SK-N-SH (cell line): ENCODE results near the gene STXBP6. TPM values are rescaled to one million over a fixed set of nuclear protein-coding genes. Genes with fewer than 3 reads are reported as not detected.

Experiments
- CTCF ChIA-PET: fragments of 300-600, 350-600 bp; formaldehyde crosslinking; extraction: SDS; loops from one replicate; lab custom pipeline; 2021; lab: Yijun Ruan, JAX
- POLR2A ChIA-PET: fragments of 350-600 bp; sonication (Branson Sonifier 250); formaldehyde crosslinking; extraction: SDS; loops from one replicate; lab custom pipeline; 2020; ENCODE audit warnings: antibody characterized with exemption, inconsistent platforms; lab: Yijun Ruan, JAX
- DNase-seq: peaks from one replicate; pipeline ENCODE4 v3.0.0; 2012
- H2AFZ ChIP-seq: fragments of 200-600 bp; sonication (generic); 2 replicates; pipeline ENCODE4 v1.8.1; 2016; ENCODE audit warnings: antibody characterized with exemption, mild to moderate bottlenecking, low read depth
- H3F3A ChIP-seq: fragments of 200-600 bp; sonication (generic); replicated peaks from 2 replicates; pipeline ENCODE3; 2016; ENCODE audit warnings: antibody characterized with exemption, mild to moderate bottlenecking; ENCODE audit not compliant: insufficient read depth
- H3K27ac ChIP-seq, 2 experiments: fragments of 200-500 bp in 1 of 2; fragments of 200-600 bp in 1 of 2; sonication (Bioruptor generic) in 1 of 2; sonication (generic), shearing (Covaris generic) in 1 of 2; 2 replicates each; pipeline versions ENCODE4 v1.5.1 to v1.6.1; 2014 to 2016; ENCODE audit warnings: low read depth in 2 of 2, inconsistent platforms in 1 of 2, low read length in 1 of 2, mild to moderate bottlenecking in 1 of 2, mixed read lengths in 1 of 2
- H3K27me3 ChIP-seq: fragments of 200-600 bp; sonication (generic), shearing (Covaris generic); 2 replicates; pipeline ENCODE4 v1.6.1; 2016; ENCODE audit warnings: mixed run types; ENCODE audit not compliant: insufficient read depth
- H3K36me3 ChIP-seq, 2 experiments: fragments of 200-500 bp in 1 of 2; fragments of 200-600 bp in 1 of 2; sonication (Bioruptor generic) in 1 of 2; sonication (generic) in 1 of 2; replicated peaks in 1 of 2; 2 replicates each; pipeline versions ENCODE3 to v1.5.1; 2014 to 2016; ENCODE audit warnings: low read length in 1 of 2, mild to moderate bottlenecking in 1 of 2; ENCODE audit not compliant: insufficient read depth in 2 of 2, control insufficient read depth in 1 of 2
- H3K4me1 ChIP-seq, 2 experiments: fragments of 200-500 bp in 1 of 2; fragments of 200-600 bp in 1 of 2; sonication (Bioruptor generic) in 1 of 2; sonication (generic), shearing (Covaris generic) in 1 of 2; 2 replicates each; pipeline versions ENCODE4 v1.5.1 to v1.6.1; 2014 to 2016; ENCODE audit warnings: low read depth in 1 of 2, low read length in 1 of 2, mixed run types in 1 of 2; ENCODE audit not compliant: insufficient read depth in 2 of 2, control insufficient read depth in 1 of 2
- H3K4me2 ChIP-seq: fragments of 200-600 bp; sonication (generic), shearing (Covaris generic); 2 replicates; pipeline ENCODE4 v1.6.1; 2017; ENCODE audit warnings: mixed run types
- H3K4me3 ChIP-seq, 2 experiments: fragments of 200-500 bp in 1 of 2; fragments of 200-600 bp in 1 of 2; sonication (Bioruptor generic) in 1 of 2; sonication (generic), shearing (Covaris generic) in 1 of 2; 2 replicates each; pipeline versions ENCODE4 v1.5.1 to v1.8.1; 2014 to 2016; ENCODE audit warnings: low read depth in 2 of 2, inconsistent platforms in 1 of 2, low read length in 1 of 2, mild to moderate bottlenecking in 1 of 2, mixed read lengths in 1 of 2, moderate library complexity in 1 of 2
- H3K79me2 ChIP-seq: fragments of 200-600 bp; sonication (generic); 2 replicates; pipeline ENCODE4 v1.8.1; 2017; ENCODE audit warnings: mild to moderate bottlenecking; ENCODE audit not compliant: insufficient read depth
- H3K9ac ChIP-seq: fragments of 200-600 bp; sonication (generic); 2 replicates; pipeline ENCODE4 v1.6.1; 2017; ENCODE audit warnings: mixed run types
- H3K9me2 ChIP-seq: fragments of 200-600 bp; sonication (generic); 2 replicates; pipeline ENCODE4 v1.6.1; 2017; ENCODE audit warnings: mixed run types
- H3K9me3 ChIP-seq: fragments of 200-600 bp; sonication (generic); 2 replicates; pipeline ENCODE4 v1.6.1; 2017; ENCODE audit warnings: mixed run types, mild to moderate bottlenecking, moderate library complexity
- H4K20me1 ChIP-seq: fragments of 200-600 bp; sonication (generic); 2 replicates; pipeline ENCODE4 v1.6.1; 2017; ENCODE audit warnings: mild to moderate bottlenecking, mixed run types; ENCODE audit not compliant: insufficient read depth
- CHD2 ChIP-seq: fragments of 150-350 bp; IDR thresholded peaks from 2 replicates; pipeline ENCODE4 v1.6.1; 2018; ENCODE audit warnings: low read length; ENCODE audit not compliant: partially characterized antibody
- EP300 ChIP-seq, 2 experiments: IDR thresholded peaks; 2 replicates each; pipeline versions ENCODE4 v1.4.0 to v1.6.1; 2012; ENCODE audit warnings: borderline replicate concordance in 1 of 2, low read depth in 1 of 2, low read length in 1 of 2
- EZH2phosphoT487 ChIP-seq: fragments of 200-600 bp; sonication (generic); IDR thresholded peaks from 2 replicates; pipeline ENCODE4 v1.6.1; 2017; ENCODE audit warnings: low read depth, mixed run types, mild to moderate bottlenecking, antibody characterized with exemption, moderate library complexity, borderline replicate concordance
- FOXJ3 ChIP-seq: sonication (generic); formaldehyde crosslinking; IDR thresholded peaks from 2 replicates; pipeline ENCODE4 v1.5.1; 2020; ENCODE audit warnings: mild to moderate bottlenecking, missing genetic modification reagents
- GABPA ChIP-seq: IDR thresholded peaks from 2 replicates; pipeline ENCODE4 v1.4.0; 2012; ENCODE audit warnings: low read depth, mild to moderate bottlenecking
- JUND ChIP-seq: IDR thresholded peaks from 2 replicates; pipeline ENCODE4 v1.4.0; 2012
- MEF2A ChIP-seq: IDR thresholded peaks from 2 replicates; pipeline ENCODE4 v1.4.0; 2012; ENCODE audit warnings: low read depth, borderline replicate concordance
- NRF1 ChIP-seq: IDR thresholded peaks from 2 replicates; pipeline ENCODE4 v1.6.1; 2012; ENCODE audit warnings: low read depth, mild to moderate bottlenecking, low read length
- PBX3 ChIP-seq: IDR thresholded peaks from 2 replicates; pipeline ENCODE4; 2012
- RAD21 ChIP-seq: IDR thresholded peaks from 2 replicates; pipeline ENCODE4 v1.6.1; 2012; ENCODE audit warnings: mild to moderate bottlenecking, low read length
- RFX5 ChIP-seq: IDR thresholded peaks from 2 replicates; pipeline ENCODE4 v1.6.1; 2012; ENCODE audit warnings: mild to moderate bottlenecking, improper control_type of control experiment, low read length
- RXRA ChIP-seq: IDR thresholded peaks from 2 replicates; pipeline ENCODE4 v1.4.0; 2012; ENCODE audit warnings: low read depth, mild to moderate bottlenecking, borderline replicate concordance
- USF2 ChIP-seq: fragments of 150-350 bp; IDR thresholded peaks from 2 replicates; pipeline ENCODE4 v1.6.1; 2017; ENCODE audit warnings: antibody characterized with exemption, low read length, low read depth, borderline replicate concordance
- YY1 ChIP-seq: IDR thresholded peaks from 2 replicates; pipeline ENCODE4 v1.4.0; 2012; ENCODE audit warnings: low read depth, mild to moderate bottlenecking
- ZBTB33 ChIP-seq: IDR thresholded peaks from 2 replicates; pipeline ENCODE4 v1.4.0; 2012; ENCODE audit warnings: low read depth, borderline replicate concordance
- WGBS: methylation state at CpG from one replicate; pipeline ENCODE4 v1.1.6; 2017; ENCODE audit warnings: low lambda C conversion rate; 5-methylcytosine and 5-hydroxymethylcytosine counted together
- polyA plus RNA-seq, 3 experiments: library from polyadenylated mRNA; depleted of rRNA; stranded (reverse); fragments of >200 nt; gene quantifications; 2 replicates each; pipeline ENCODE4 v1.2.3, GENCODE V29; 2012

Gene STXBP6
- polyA plus RNA-seq, 1 of the 3 experiments (the other 2 are of a cell fraction) = 0.16 TPM

GRCh38 chr14:25014440-25014839 lies 35.5 kb downstream of the STXBP6 start (continued):
- TF ChIP-seq ZBTB33 = no peak
- no peak for TF ChIP-seq NRF1
- TF ChIP-seq EZH2phosphoT487 = no peak
- TF ChIP-seq EP300 (IDR thresholded peaks at IDR 0.05; ENCODE audit: borderline replicate concordance in 1 of 2, low read depth in 1 of 2, low read length in 1 of 2) = no peak

- POLR2A ChIA-PET = no interaction called here
- H3K4me1 ChIP-seq = peaks cover 0 to 8% of the 10 kb centered on the region in 2 experiments; a peak in 1 of 4 replicates
- no peaks in the 10 kb centered on the region for H4K20me1 ChIP-seq
- 0 out of 2 replicates have a peak, but pooled peaks cover 6% of the 10 kb centered on the region for H3K27me3 ChIP-seq
- no peak for TF ChIP-seq RXRA
- TF ChIP-seq FOXJ3 (CRISPR knock-in tag) = no peak
- TF ChIP-seq MEF2A = no peak
- no peak for TF ChIP-seq GABPA
- no peak for TF ChIP-seq ZBTB33
- CTCF ChIA-PET = no interaction called here
- WGBS = 0% methylated on average over 1 of the region's 1 CpG
- no peak overlapping the region for H2AFZ ChIP-seq
- no peaks in the 10 kb centered on the region for H3K9me3 ChIP-seq
- H3K36me3 ChIP-seq = no peaks in the 10 kb centered on the region
- no peak overlapping the region for H3K27ac ChIP-seq
- H3K9ac ChIP-seq = no peak overlapping the region
- no peak overlapping the region for H3K4me3 ChIP-seq
- no peak for DNase-seq
- H3K79me2 ChIP-seq = no peaks in the 10 kb centered on the region
- no peak overlapping the region for H3K4me2 ChIP-seq
- H3F3A ChIP-seq = no peaks in the 10 kb centered on the region
- H3K9me2 ChIP-seq = no peaks in the 10 kb centered on the region
These were observed 38.9 kb downstream of the STXBP6 start for GRCh38 chr14:25011095-25011494.

- 17% methylated on average over 3 of the region's 3 CpGs for WGBS
These were observed 39.5 kb downstream of the STXBP6 start for GRCh38 chr14:25010471-25010870.

More at GRCh38 chr14:25010471-25010870, 39.5 kb downstream of the STXBP6 start:
- H3K4me2 ChIP-seq = no peak overlapping the region
- H3K79me2 ChIP-seq = no peaks in the 10 kb centered on the region
- H3K4me3 ChIP-seq = no peak overlapping the region
- H3K9me3 ChIP-seq = no peaks in the 10 kb centered on the region
- no peak for TF ChIP-seq USF2
- no peak for TF ChIP-seq EP300 (IDR thresholded peaks at IDR 0.05; ENCODE audit: borderline replicate concordance in 1 of 2, low read depth in 1 of 2, low read length in 1 of 2)
- no peak for TF ChIP-seq RFX5
- no peak for TF ChIP-seq RAD21
- no peak for TF ChIP-seq CHD2
- no peak for TF ChIP-seq JUND
- TF ChIP-seq PBX3 = no peak
- TF ChIP-seq YY1 = no peak
- TF ChIP-seq RXRA = no peak
- no peaks in the 10 kb centered on the region for H3K9me2 ChIP-seq
- CTCF ChIA-PET = no interaction called here
- H3K27me3 ChIP-seq = 0 out of 2 replicates have a peak, but pooled peaks cover 6% of the 10 kb centered on the region
- DNase-seq = no peak
- no peaks in the 10 kb centered on the region for H3F3A ChIP-seq
- H3K36me3 ChIP-seq = no peaks in the 10 kb centered on the region
- H4K20me1 ChIP-seq = no peaks in the 10 kb centered on the region
- H3K27ac ChIP-seq = no peak overlapping the region
- H3K4me1 ChIP-seq = peaks cover 0 to 8% of the 10 kb centered on the region in 2 experiments; a peak in 1 of 4 replicates
- POLR2A ChIA-PET = no interaction called here
- no peak overlapping the region for H3K9ac ChIP-seq
- no peak overlapping the region for H2AFZ ChIP-seq
